Measurements from ENCODE around the gene CCDC88B.

Gene CCDC88B

GRCh38 chr11:64396079-64396591, 56.1 kb downstream of the CCDC88B start:
- Histone ChIP-seq H3K36me3 (ENCODE audit: control insufficient read depth in 1 of 2, insufficient read depth in 2 of 2, low read length in 2 of 2) (no peaks in the 10 kb centered on the region), H3K4me1 (ENCODE audit: control insufficient read depth in 1 of 2, insufficient read depth in 2 of 2, low read length in 2 of 2) (peaks cover 0 to 33% of the 10 kb centered on the region in 2 donors), H3K4me3 (ENCODE audit: low read depth in 1 of 2, low read length in 2 of 2) (peak overlapping the region in 1 of 2 donors; percentile 31), H3K9me3 (ENCODE audit: control insufficient read depth in 1 of 2, low read length in 2 of 2) (no peaks in the 10 kb centered on the region), H3K27ac (ENCODE audit: low read length) (no peak overlapping the region), H3K27me3 (ENCODE audit: low read depth, low read length) (no peaks in the 10 kb centered on the region)

GRCh38 chr11:64400102-64400501, 60.1 kb downstream of the CCDC88B start:
- Histone ChIP-seq H3K4me1 (ENCODE audit: control insufficient read depth in 1 of 2, insufficient read depth in 2 of 2, low read length in 2 of 2) (peaks cover 0 to 18% of the 10 kb centered on the region in 2 donors), H3K9me3 (ENCODE audit: control insufficient read depth in 1 of 2, low read length in 2 of 2) (no peaks in the 10 kb centered on the region), H3K27ac (ENCODE audit: low read length) (no peak overlapping the region), H3K4me3 (ENCODE audit: low read depth in 1 of 2, low read length in 2 of 2) (no peak overlapping the region), H3K36me3 (ENCODE audit: control insufficient read depth in 1 of 2, insufficient read depth in 2 of 2, low read length in 2 of 2) (no peaks in the 10 kb centered on the region), H3K27me3 (ENCODE audit: low read depth, low read length) (no peaks in the 10 kb centered on the region)

GRCh38 chr11:64400667-64401066, 60.7 kb downstream of the CCDC88B start:
- Histone ChIP-seq H3K27me3 (ENCODE audit: low read depth, low read length) (no peaks in the 10 kb centered on the region), H3K9me3 (ENCODE audit: control insufficient read depth in 1 of 2, low read length in 2 of 2) (no peaks in the 10 kb centered on the region), H3K4me1 (ENCODE audit: control insufficient read depth in 1 of 2, insufficient read depth in 2 of 2, low read length in 2 of 2) (peaks cover 0 to 16% of the 10 kb centered on the region in 2 donors), H3K4me3 (ENCODE audit: low read depth in 1 of 2, low read length in 2 of 2) (no peak overlapping the region), H3K27ac (ENCODE audit: low read length) (no peak overlapping the region), H3K36me3 (ENCODE audit: control insufficient read depth in 1 of 2, insufficient read depth in 2 of 2, low read length in 2 of 2) (no peaks in the 10 kb centered on the region)

- peaks cover 0 to 18% of the 10 kb centered on the region in 2 donors for H3K4me1 ChIP-seq (ENCODE audit: control insufficient read depth in 1 of 2, insufficient read depth in 2 of 2, low read length in 2 of 2)
- no peak overlapping the region for H3K4me3 ChIP-seq (ENCODE audit: low read depth in 1 of 2, low read length in 2 of 2)
- no peak overlapping the region for H3K27ac ChIP-seq (ENCODE audit: low read length)
- H3K9me3 ChIP-seq (ENCODE audit: control insufficient read depth in 1 of 2, low read length in 2 of 2) = no peaks in the 10 kb centered on the region
- H3K36me3 ChIP-seq (ENCODE audit: control insufficient read depth in 1 of 2, insufficient read depth in 2 of 2, low read length in 2 of 2) = no peaks in the 10 kb centered on the region
- no peaks in the 10 kb centered on the region for H3K27me3 ChIP-seq (ENCODE audit: low read depth, low read length)
These were observed 61.8 kb downstream of the CCDC88B start for GRCh38 chr11:64401775-64402174.

- Histone ChIP-seq H3K4me3 (ENCODE audit: low read depth in 1 of 2, low read length in 2 of 2) (no peak overlapping the region), H3K36me3 (ENCODE audit: control insufficient read depth in 1 of 2, insufficient read depth in 2 of 2, low read length in 2 of 2) (no peaks in the 10 kb centered on the region), H3K27me3 (ENCODE audit: low read depth, low read length) (no peaks in the 10 kb centered on the region), H3K27ac (ENCODE audit: low read length) (no peak overlapping the region), H3K4me1 (ENCODE audit: control insufficient read depth in 1 of 2, insufficient read depth in 2 of 2, low read length in 2 of 2) (peaks cover 0 to 18% of the 10 kb centered on the region in 2 donors), H3K9me3 (ENCODE audit: control insufficient read depth in 1 of 2, low read length in 2 of 2) (no peaks in the 10 kb centered on the region)
These were observed 63.1 kb downstream of the CCDC88B start for GRCh38 chr11:64403106-64403505.

- H3K27ac ChIP-seq (ENCODE audit: low read length) = no peak overlapping the region
- no peak overlapping the region for H3K4me3 ChIP-seq (ENCODE audit: low read depth in 1 of 2, low read length in 2 of 2)
- H3K9me3 ChIP-seq (ENCODE audit: control insufficient read depth in 1 of 2, low read length in 2 of 2) = no peaks in the 10 kb centered on the region
- no peaks in the 10 kb centered on the region for H3K27me3 ChIP-seq (ENCODE audit: low read depth, low read length)
- no peaks in the 10 kb centered on the region for H3K36me3 ChIP-seq (ENCODE audit: control insufficient read depth in 1 of 2, insufficient read depth in 2 of 2, low read length in 2 of 2)
- peaks cover 4 to 22% of the 10 kb centered on the region in 2 donors for H3K4me1 ChIP-seq (ENCODE audit: control insufficient read depth in 1 of 2, insufficient read depth in 2 of 2, low read length in 2 of 2)
These were observed 66.4 kb downstream of the CCDC88B start for GRCh38 chr11:64406221-64406946.
